H7 (cell line): ENCODE measurements around the gene LSP1. TPM values are rescaled to one million over a fixed set of nuclear protein-coding genes. Genes with fewer than 3 reads are reported as not detected.

Experiments
- DNase-seq: peaks from one replicate; pipeline ENCODE4 v3.0.0; 2012
- H3K27me3 ChIP-seq: 2 replicates; pipeline ENCODE4 v1.6.0; 2011; ENCODE audit warnings: mild to moderate bottlenecking, low read length; ENCODE audit not compliant: control insufficient read depth, insufficient read depth
- H3K36me3 ChIP-seq: replicated peaks from 2 replicates; pipeline ENCODE4 v1.5.1; 2011; ENCODE audit warnings: low read length; ENCODE audit not compliant: control insufficient read depth, insufficient read depth
- H3K4me3 ChIP-seq: 2 replicates; pipeline ENCODE4 v1.5.1; 2011; ENCODE audit warnings: low read depth, mild to moderate bottlenecking, control low read depth, low read length, moderate library complexity; ENCODE audit not compliant: insufficient read depth
- total RNA-seq: library from RNA; depleted of rRNA; stranded (reverse); fragments of >200 nt; shearing (Covaris generic); gene quantifications from 2 replicates; pipeline ENCODE4 v1.2.3, GENCODE V29; 2014

Gene LSP1
- total RNA-seq, 1 experiment from 2014 or later = 0.35 TPM

DNA sequence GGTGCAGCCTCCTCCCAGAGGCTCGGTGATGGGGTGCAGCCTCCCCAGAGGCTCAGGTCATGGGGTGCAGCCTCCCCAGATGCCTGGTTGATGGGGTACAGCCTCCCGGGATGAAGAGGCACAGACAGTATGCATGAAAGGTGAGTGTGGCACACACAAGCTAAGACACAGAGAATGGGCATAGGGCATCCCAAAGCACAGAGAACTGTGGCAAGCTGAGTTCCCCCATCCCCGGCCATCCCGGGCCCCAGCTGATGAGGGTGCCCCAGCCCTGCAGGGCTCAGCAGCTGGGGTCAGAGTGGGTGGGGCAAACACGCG is 22.9 kb upstream of the LSP1 start:
- H3K36me3 ChIP-seq = no peaks in the 10 kb centered on the region
- no peak overlapping the region for H3K4me3 ChIP-seq
- no peak for DNase-seq
- H3K27me3 ChIP-seq = no peaks in the 10 kb centered on the region

DNA sequence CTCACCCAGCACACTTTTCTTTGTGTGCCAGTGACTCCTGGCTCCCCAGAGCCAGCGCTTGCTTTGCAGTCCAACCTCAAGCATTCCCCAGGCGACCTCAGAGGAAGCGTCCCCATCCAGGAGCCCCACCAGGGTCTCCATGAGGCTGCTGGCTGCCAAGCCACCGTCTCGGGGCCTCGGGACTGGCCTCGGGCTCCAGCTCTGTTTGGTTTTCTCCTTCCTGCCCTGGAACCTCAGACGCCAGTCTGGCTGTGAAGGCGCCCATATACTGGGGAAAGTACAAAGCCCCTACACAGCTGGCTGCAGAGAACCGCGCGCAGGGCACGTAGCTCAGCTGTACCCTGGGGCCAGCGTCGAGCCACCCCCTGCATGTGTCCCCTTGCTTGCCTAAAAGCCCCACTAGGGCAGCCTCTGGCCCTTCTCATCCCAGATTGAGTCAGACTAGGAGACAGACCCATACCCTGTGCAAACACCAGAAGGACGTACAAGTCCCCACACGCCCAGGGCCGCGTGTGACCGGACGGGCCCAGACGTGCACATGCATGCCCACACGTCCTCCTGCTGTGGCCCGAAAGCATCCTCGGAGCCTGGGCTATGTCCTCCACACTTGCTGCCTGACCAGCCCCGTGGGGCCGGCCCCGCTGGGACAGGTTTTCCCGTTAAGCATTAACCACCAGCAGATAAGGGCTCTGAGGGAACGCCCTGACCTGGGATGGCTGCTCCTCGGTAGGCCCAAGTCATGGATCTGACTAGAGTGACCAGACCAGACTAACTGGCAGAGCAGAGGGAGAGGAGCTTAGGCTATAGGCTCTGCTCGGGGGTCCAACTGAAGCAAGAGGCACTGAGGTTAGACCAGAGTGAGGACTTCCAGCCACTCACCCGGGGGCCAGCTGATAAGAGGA is 22.3 kb upstream of the LSP1 start:
- H3K27me3 ChIP-seq = no peaks in the 10 kb centered on the region
- peak; percentile 56 for DNase-seq
- H3K36me3 ChIP-seq = no peaks in the 10 kb centered on the region
- H3K4me3 ChIP-seq = no peak overlapping the region

DNA sequence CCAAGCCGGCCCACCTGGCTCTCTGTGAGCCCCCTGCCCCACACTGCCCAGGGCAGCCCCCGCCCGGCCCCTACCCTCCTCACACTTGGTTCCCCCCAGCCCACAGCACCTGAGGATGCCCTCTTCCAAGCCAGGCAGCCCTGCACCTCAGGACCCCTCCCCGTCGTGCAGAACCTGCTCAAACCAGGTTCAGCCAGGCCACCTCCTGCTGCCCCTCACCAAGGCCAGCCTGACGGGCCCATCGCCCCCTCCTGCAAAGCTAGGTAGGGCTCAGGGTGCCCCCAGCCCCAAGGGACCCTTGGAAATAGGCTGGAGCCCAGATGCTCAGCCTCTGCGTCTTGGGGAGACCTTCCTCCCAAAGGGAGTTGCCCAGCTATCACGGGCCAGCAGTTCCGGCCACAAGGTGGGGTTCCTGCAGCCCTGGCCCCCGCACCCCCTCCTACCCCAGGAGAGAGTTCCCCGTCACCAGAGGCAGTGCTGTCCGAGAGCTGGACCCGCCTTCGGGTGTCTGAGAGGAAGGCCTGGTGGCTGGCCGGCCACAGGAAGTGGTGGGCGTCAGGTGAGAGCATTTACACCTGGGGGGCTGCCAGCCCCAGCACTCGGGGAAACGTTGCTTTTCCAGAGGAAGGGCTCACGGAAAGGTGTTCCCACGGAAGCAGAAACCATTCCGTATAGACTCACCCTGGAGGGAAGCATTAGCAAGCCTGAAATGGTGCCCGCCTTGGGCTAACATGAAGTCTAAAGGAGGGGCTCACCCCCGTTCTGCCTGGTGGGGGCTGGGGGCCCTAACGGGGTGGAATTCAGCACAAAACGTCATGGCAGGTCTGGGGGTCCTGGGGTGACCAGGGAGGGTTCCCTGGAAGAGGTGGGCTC is 21.3 kb upstream of the LSP1 start:
- no peak overlapping the region for H3K4me3 ChIP-seq

DNA sequence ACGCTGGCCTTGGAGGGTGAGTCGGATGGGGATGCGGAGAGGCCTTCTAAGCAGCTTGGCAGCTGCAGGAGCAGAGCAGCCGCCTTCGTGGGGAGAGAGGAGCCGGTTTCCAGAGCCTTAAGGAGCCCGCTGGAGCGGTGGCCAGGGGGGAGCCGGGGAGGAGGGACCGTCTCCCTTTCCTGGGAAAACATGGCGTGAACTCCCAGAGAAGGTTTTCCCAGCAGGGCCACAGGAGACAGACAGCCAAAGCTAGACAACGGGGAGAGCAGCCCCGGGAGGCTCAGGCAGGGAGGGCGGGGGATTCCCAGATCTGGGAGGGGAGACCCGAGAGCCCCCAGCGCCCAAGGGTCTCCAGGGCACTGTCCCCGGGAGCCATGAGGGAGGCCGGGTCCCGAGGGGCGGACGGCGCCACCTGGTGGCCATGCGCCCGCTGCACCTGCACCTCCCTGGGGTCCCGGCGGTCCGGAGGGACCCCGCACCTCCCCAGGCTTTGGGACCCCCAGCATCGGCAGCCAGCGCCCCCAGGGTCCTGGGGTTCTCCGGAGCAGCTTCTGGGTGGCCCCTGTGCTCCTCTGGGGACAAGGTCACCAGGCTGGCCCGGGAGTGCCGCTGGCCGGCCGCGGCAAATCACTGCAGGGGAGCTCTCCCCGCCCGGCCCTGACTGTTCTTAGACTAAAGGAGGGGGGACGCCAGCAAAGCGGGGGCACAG is 20.5 kb upstream of the LSP1 start:
- Histone ChIP-seq H3K4me3 (peak overlapping the region; percentile 18), H3K27me3 (no peaks in the 10 kb centered on the region), H3K36me3 (no peaks in the 10 kb centered on the region)
- DNase-seq = peak; percentile 99

More for the DNA sequence above, 21.3 kb upstream of the LSP1 start:
- H3K36me3 ChIP-seq = no peaks in the 10 kb centered on the region
- DNase-seq = peak; percentile 65
- H3K27me3 ChIP-seq = no peaks in the 10 kb centered on the region

DNA sequence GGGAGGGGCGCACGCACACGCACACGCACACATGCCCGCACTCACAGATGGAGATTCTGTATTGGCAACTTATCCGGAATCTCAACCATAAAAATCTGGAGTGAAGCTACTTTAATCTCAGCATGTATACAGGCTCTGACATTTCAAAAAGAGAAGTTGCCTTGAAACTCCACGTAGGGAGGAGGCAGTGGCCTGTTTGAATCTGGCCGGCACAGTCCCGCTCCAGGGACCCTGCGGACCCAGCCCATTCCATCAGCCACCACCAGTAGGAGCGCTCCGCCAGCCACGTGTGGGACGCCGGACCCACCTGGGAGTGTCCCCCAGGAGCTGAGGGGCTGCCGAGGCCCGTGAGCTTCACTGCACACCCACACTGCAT is 20.0 kb upstream of the LSP1 start:
- Histone ChIP-seq H3K36me3 (no peaks in the 10 kb centered on the region), H3K27me3 (no peaks in the 10 kb centered on the region), H3K4me3 (no peak overlapping the region)
- peak; percentile 86 for DNase-seq

DNA sequence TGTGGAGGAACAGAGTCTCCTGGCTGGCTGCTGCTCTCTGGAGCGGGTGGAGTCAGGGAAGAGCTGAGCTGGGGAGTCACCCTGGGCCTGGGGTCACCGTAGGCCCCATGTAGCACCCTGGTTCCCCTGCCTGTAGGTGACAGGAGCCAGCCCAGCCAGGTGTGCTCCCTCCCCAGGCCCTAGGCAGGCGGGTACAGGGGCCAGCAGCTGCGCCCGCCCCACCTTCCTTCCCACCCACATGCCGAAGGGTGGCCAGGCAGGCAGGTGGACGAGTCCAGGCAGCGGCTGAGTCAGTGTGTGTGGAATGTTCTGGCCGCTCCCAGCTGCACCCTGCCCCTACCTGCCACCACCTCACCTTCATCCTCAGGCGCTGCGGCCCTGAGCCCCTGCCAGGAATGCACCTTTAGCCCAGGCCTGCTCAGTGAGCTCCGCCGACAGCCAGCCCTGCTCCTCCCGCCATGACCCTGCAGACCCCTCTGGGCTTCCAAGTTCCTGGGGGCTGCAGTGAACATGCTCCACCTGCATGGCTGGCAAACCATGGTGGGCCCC is 18.7 kb upstream of the LSP1 start:
- DNase-seq = no peak
- no peaks in the 10 kb centered on the region for H3K36me3 ChIP-seq
- H3K4me3 ChIP-seq = no peak overlapping the region
- no peaks in the 10 kb centered on the region for H3K27me3 ChIP-seq

DNA sequence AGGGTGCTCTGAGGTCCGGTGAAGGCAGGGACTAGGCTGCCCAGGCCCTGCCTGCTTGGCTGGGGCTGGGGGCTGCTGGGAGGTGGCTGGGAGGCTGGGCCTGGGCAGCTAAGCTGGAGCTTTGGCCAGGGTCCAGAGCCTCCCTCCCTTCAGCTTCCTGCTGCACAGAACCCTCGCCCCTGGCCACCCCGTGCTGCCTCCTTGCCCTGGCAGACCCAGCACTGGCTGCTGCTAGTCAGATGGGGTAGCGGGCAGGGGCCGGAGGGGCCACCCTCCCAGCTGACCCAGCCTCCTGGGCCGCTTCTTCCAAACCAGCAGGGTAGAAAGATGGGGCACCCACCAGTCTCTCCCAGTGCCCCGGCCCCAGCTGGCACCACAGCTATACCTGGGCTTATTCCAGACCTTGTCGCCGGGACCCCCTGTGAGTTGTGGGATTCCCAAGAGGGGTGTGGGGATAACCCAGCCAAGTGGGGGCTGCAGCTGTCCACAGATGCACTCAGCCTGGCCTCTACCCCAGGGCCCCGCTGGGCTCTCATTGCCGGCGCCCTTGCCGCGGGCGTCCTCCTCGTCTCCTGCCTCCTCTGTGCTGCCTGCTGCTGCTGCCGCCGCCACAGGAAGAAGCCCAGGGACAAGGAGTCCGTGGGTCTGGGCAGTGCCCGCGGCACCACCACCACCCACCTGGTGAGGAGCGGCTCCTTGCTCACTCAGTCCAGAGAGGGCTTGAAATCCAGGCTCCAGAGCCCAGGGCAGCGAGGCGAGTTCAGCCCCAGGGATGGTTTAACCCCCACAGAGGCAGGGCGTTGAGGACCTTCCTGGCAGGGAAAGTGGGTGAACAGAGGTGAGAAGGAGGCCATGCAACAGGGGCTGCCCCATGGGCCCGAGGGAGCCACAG is 17.9 kb upstream of the LSP1 start, which contains the start of gene SYT8:
SYT8 (plus strand) TSS at position 212 of the 892 bp plus-strand sequence; CDS start at position 328, 116 bp downstream.
- H3K36me3 ChIP-seq = no peaks in the 10 kb centered on the region
- DNase-seq = peak; percentile 60
- H3K4me3 ChIP-seq = no peak within 1 kb of the TSS
- H3K27me3 ChIP-seq = no peaks in the 10 kb centered on the region

DNA sequence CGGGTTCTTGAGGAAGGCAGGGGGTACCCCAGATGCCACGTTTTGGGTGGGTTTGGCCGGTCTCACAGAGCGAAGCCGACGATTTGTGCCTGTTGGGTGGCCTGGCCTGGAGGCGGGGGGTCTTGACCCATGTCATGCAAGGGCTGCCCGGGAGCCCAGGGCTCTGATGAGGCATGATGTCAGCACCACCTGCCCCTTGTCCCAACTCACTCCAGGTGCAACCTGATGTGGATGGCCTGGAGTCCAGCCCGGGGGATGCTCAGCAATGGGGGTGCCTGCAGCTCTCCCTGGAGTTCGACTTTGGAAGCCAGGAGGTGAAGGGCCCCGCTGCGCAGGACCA is 17.2 kb upstream of the LSP1 start:
- Histone ChIP-seq H3K36me3 (no peaks in the 10 kb centered on the region), H3K4me3 (no peak overlapping the region), H3K27me3 (no peaks in the 10 kb centered on the region)
- DNase-seq = peak; percentile 57

DNA sequence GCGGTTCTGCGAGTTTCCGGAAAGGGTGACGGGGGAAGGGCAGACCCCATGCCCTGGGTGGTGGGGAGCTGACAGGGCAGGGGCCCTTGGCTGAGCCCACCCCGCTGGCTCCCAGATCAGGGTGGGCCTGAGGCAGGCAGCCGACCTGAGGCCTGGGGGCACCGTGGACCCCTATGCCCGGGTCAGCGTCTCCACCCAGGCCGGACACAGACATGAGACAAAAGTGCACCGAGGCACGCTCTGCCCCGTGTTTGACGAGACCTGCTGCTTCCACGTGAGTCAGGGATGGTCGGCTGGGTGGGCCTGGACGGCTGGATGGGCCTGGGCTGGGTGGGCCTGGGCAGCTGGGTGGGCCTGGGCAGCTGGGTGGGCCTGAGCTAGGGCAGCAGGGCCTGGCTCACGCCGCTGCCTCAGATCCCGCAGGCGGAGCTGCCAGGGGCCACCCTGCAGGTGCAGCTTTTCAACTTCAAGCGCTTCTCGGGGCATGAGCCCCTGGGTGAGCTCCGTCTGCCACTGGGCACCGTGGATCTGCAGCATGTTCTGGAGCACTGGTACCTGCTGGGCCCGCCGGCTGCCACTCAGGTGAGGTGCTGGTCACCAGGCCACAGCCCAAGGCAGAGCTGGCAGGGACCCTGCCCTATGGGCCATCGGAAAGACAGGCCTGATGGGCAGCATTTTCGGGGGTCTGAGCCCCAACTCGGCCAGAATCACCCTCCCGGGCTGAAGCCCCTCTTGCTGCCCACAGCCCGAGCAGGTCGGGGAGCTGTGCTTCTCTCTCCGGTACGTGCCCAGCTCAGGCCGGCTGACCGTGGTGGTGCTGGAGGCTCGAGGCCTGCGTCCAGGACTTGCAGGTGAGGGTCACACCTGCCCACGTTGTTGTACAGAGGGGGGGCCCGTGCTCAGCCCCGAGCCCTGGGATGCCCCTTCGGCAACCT is 16.6 kb upstream of the LSP1 start:
- H3K36me3 ChIP-seq = no peaks in the 10 kb centered on the region
- DNase-seq = peak; percentile 53
- no peak overlapping the region for H3K4me3 ChIP-seq
- H3K27me3 ChIP-seq = no peaks in the 10 kb centered on the region

DNA sequence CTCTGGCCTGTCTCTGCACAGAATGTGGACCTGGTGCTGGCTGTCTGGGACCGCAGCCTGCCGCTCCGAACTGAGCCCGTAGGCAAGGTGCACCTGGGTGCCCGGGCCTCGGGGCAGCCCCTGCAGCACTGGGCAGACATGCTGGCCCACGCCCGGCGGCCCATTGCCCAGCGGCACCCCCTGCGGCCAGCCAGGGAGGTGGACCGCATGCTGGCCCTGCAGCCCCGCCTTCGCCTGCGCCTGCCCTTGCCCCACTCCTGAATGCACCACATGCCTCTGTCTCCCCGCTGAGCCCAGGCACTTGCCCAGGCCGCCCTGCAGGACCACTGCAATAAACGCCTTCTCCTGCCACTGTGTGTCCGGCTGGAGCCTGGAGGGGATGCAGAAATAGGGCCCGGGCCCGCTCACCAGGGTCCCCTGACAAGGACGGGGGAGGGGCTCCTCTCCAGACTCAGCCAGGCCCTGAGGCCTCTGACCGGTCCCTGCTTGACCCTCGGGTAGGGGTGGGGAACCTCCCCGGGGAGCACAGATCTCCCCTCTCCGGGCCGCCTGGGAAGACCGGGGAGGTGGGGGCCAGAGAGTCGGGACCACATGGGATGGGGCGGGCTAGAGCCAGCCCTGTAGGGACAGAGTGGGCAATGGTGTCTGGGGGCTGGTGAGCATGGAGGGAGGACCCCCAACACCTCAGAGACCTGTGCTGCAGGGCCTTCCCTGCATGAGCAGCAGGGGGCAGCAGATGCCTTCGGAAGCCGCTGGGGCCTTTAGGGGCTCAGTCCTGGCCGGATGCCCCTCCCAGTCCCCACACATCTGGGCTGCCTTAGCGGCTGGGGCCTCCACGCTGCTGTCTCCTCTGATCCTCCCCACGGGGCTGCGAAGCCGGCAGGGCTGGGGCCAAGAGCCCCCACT is 15.5 kb upstream of the LSP1 start:
- peak; percentile 99 for DNase-seq

DNA sequence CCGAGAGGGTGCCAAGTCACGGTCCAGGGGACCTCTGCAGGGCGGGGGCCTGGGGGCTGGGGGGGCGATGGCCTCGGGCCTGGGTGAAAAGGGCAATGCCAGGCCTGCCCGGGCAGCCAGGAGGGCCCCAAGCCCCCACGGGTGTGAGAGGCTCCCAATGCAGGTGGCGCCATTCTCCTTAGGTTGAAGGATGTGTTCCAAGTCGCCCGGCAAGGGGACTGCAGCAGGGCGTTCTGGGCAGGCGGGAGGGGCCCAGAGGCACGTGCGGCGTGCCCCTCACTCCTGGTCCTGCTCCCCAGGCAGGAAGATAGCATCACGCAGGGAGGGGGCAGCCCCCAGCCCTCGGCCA is 14.8 kb upstream of the LSP1 start:
- Histone ChIP-seq H3K36me3 (no peaks in the 10 kb centered on the region), H3K4me3 (no peak overlapping the region), H3K27me3 (no peaks in the 10 kb centered on the region)
- DNase-seq = no peak

More for the DNA sequence above, 15.5 kb upstream of the LSP1 start:
- Histone ChIP-seq H3K4me3 (no peak overlapping the region), H3K36me3 (no peaks in the 10 kb centered on the region), H3K27me3 (no peaks in the 10 kb centered on the region)

DNA sequence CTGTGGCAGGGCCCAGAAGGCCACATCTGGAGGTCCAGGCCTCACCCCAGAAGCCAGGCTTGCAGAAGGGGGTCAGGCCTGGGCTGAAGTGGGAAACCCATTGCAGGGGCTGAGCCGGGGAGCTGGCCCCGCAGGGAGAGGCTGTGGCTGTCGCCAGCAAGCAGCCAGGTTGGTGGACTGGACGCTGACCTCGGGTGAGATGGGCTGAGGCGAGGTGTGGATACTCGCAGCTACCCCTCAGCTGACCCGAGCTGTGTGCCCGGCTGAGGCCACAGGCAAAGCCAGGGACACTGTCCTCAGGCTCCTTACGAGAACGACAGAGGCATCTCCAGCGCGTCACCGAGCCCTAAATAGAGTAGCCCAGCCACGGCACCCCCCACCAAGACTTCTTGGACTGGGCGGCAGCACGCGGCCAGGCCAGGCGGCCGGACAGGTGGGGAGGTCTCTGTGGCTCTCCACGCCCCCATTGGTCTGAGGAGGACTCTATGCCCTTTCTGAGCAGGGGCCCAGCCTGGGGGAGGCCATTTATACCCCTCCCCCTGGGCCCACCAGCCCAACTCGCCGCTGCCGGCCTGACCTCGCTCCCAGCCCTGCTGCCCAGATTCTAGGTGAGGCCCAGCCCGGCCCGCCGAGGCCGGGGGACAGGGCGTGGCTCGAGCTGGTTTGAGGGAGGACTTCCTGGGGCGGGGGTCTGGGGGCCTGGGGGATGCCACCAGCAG is 14.3 kb upstream of the LSP1 start, which contains the start of gene TNNI2:
TNNI2 (plus strand) TSS at position 556 of the 719 bp plus-strand sequence. CDS start 716 bp downstream, outside the sequence.
- H3K4me3 ChIP-seq = no peak within 1 kb of the TSS
- no peaks in the 10 kb centered on the region for H3K27me3 ChIP-seq
- no peaks in the 10 kb centered on the region for H3K36me3 ChIP-seq
- no peak for DNase-seq
